HG03064 (cell line): ENCODE measurements around the gene ZC3H7B.

Source experiments
- ATAC-seq: cut with Tn5 transposase; IDR thresholded peaks from one replicate; pipeline ENCODE4 v1.9.1; 2021; ENCODE audit warnings: low read depth; ENCODE audit not compliant: unreplicated experiment

Gene ZC3H7B

DNA sequence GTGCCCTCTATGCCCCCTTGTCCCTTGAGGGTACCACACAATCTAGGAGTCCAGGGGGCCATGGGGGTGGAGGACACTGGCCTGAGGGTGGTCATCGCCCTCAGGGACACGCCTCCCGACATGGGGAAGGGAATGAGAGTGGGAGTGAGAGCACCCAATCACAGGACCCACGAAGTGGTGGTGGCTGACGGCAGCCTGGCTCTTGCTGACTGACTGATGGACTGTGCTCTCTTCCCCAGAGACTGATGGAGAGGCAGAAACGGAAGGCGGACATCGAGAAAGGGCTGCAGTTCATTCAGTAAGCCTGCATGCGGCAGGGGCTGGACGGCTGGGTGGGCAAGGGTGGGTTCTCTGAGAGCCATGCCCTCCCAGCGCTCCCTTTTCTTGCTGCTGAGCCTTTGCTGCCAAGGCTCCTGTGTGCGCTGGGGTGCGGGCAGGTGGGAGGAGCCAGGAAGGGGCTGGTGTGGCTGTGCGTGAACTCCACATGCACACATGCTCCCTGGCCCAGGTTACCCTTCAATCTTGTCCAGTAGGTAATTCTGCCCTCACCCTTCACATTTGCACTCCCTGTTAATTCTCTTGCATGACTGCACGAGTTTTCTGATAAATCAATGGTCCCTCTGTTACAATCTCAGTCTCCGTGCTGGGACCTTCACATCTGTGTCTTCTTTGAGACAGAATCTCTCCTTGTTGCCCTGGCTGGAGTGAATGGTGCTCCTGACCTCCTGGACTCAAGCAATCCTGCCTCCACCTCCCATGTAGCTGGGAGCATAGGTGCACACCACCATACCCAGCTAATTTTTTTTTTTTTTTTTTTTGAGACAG is 19.3 kb downstream of the ZC3H7B start:
- ATAC-seq, result no peak

DNA sequence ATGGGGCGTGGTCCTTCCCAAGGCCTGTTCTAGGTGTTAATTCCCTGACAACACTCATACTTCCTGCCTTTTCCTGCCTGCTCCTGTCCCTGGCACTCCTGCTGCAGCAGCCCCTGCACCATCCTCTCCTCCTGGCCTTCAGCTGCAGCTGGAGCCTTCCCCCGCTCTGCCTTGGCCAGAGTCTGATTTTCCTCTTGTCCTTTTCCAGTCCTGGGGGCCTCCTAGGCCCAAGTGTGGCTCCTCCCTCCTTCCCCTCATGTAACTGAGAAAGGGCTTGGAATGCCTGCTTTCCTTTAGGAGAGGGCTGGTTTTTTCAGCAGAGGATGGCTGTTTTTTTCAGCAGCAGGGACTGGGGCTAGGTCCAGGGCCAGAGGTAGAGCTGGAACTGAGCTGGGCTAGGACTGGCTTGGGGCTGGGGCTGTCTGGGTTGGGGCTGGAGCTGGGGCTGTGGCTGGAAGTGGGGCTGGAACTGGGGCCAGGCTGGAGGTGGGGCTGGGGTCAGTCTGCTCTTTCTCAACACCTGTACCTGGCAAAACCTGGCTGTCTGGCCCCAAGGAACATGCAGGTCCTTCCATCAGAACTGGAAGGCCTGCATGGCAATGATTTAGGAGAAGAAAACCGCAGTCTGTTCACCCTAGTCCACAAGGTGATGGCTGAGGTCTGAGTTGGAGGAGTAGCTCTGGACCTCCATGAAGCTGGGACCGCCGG is 23.6 kb downstream of the ZC3H7B start:
- ATAC-seq, result no peak

- no peak for ATAC-seq
These were observed 25.8 kb downstream of the ZC3H7B start for GRCh38 chr22:41327124-41327523.

DNA sequence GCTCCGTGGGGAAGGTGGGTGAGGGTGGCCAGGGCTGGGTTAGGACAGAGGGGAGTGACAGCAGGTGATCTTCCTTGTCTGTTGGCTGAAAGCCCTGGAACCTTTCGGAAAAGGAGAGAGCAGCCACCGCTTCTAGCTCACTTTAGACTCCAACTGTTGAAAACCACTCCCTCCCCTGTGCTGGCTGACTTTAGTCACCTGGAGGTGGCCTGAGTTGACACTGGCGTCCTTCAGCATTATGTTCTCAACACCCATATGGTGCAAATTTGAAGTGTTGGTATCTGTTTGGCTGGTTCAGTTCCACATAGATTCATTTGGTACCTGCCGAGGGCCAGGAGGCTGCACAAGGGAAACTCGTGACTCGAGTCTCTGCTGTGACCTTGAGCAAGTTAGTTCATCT is 28.8 kb downstream of the ZC3H7B start:
- ATAC-seq, result no peak

- no peak for ATAC-seq
These were observed 31.1 kb downstream of the ZC3H7B start for GRCh38 chr22:41332217-41332939.

DNA sequence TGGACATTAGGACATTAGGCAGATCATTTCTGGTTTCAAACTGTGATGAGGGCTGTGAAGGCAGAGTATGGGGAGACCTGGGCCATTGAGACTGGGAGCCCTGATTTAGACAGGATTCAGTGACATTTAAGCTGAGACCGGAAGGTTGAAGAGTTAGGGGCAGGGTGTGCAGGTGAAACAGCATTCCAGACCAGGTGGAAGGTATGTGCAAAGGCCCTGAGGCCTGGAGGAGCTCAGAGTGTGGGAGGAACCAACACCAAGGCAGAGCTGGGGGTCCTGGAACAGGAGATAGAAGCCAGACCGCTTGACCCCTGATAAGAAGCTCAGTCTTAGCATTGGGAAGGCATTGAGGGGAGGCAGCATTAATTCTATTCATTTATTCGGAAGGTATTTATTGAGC is 32.5 kb downstream of the ZC3H7B start:
- ATAC-seq, result no peak

DNA sequence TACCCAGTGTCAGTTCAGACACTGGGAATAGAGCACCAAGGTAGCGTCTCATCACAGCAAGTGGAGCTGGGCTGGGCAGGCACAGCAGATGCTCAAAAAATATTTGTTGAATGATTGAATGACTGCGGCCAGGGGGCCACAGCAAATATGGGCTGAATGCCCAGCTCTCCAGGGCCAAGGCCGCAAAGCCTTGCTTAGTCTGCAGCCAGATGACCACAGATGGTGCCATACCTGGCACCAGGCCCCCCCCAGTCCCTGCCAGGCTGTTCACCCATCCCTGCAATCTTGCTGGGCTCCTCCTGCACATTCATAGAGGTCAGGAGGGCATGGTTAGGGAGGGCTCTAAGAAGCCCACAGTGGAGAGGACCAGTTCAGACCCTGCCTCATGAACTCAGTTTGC is 32.9 kb downstream of the ZC3H7B start:
- ATAC-seq, result no peak

GRCh38 chr22:41334951-41335635 is 33.8 kb downstream of the ZC3H7B start:
- ATAC-seq, result no peak

DNA sequence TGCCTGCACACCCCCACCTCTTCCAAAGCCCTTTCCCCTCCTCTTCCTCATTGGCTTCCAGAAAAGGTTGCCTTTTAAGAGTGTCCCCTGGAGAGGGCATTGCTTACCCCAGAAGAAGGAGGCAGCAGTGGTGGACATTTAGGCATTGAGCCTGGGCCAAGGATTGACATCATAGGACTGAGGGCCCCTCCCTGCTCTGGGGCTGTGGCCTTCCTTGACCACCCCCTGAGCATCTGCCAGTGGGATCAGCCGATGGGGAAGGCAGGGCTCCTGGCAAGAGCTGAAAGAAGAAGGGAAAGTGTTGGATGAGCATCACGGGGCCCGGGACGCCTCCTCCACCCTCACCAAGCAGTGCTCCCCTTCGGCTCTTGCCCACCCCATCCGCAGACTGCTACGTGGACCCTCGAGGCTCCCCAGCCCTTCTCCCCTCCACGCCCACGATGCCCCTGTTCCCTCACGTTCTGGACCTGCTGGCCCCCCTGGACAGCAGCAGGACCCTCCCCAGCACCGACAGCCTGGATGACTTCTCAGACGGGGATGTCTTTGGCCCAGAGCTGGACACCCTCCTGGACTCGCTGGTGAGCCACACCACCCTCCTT is 37.4 kb downstream of the ZC3H7B start:
- no peak for ATAC-seq

DNA sequence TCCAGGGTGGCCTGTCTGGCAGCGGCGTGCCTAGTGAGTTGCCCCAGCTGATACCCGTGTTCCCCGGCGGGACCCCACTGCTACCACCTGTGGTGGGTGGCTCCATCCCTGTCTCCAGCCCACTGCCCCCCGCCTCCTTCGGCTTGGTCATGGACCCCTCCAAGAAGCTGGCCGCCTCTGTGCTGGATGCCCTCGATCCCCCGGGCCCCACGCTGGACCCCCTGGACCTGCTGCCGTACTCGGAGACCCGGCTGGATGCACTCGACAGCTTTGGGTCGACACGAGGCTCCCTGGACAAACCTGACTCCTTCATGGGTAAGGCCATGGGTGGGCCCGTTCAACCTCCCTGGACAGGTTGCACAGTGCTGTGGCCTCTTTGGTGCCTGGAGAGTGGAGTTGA is 38.5 kb downstream of the ZC3H7B start:
- ATAC-seq, result no peak

DNA sequence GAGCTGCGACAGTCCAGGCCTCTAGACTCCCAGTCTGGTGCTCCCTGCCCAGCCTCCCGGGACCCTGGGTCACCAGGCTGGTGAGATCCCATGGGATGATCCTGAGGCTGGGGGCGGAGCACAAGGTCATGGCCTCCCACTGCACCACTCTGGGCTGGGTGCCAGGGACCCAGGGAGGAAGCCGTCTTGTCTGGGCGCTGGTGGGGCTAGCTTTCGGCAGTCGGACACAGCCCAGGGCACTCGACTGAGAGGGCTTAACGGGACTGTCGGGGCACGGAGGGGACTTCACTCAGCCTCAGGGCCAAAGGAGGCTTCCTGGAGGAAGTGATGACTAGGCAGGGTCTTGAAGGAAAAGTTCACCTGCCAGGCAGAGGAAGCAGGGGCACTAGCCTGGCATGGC is 39.0 kb downstream of the ZC3H7B start:
- no peak for ATAC-seq

- no peak for ATAC-seq
These were observed 39.7 kb downstream of the ZC3H7B start for GRCh38 chr22:41341012-41341411.

GRCh38 chr22:41341990-41342389 is 40.7 kb downstream of the ZC3H7B start:
- no peak for ATAC-seq

GRCh38 chr22:41343300-41343699 is 42.0 kb downstream of the ZC3H7B start:
- no peak for ATAC-seq

DNA sequence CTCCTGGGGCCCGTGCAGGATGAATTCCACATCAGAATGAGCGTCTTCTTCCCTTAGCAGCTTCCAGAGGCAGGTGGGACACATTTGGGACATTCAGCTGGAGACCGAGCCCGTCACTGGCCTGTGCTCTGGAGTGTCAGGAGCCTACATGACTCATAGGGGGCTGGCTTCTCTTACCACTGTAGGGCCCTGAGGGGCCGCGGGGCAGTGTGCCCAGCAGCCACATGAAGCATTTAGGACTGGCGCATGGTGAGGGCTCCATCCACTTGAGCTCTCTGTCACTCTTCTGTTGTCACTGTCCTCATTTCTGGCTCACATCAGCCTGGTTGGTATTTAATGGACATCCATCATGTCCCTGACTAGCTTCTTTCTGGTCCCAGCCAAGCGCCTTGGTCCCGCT is 42.4 kb downstream of the ZC3H7B start:
- no peak for ATAC-seq

DNA sequence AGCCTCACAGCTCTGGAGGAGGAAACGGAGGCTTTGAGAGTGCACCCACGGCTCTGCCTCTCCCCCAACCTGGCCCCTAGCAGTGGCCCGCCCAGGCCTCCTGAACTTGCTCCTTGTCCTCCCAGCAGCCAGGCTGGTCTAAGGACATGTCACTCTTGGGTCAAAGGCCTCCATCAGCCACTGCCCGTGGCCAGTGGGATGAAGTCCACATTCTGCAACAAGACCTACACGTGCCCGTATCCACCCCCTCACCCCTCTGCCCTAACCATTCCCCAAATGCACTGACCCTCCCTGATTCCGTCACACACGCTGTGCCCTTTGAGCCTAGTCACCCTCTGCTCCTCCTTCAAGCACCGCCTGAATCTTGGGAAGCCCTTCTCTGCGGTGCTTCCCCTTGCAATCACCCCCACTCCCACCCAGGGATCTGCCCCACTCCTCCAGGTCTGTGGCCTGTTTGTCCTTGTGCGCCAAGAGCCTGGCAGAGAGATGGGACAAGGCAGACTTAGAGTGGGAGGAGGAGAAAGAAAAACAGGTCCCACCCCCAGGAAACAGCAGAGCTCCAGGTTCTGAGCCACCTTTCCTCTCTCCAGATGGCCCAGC is 43.0 kb downstream of the ZC3H7B start:
- ATAC-seq, result no peak

DNA sequence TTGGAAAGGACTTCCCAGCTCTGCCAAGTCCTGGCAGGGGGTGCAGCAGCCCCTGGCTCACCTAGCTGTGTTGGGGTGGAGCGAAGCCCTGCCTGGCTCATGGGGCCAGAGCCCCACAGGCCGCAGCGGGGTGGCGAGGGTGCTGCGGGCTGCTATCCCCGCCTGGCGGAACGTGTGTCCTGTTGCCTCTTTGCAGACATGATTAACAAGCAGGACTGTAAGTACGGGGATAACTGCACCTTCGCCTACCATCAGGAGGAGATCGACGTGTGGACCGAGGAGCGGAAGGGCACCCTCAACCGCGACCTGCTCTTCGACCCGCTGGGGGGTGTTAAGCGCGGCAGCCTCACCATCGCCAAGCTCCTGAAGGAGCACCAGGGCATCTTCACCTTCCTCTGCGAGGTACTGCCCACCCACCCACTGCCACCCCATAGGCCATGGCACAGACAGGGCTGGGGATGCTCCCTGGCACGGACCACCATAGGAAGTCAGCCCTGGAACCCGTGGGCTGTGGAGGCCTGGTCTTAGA is 44.5 kb downstream of the ZC3H7B start:
- no peak for ATAC-seq

GRCh38 chr22:41347066-41347859 is 45.9 kb downstream of the ZC3H7B start:
- no peak for ATAC-seq

DNA sequence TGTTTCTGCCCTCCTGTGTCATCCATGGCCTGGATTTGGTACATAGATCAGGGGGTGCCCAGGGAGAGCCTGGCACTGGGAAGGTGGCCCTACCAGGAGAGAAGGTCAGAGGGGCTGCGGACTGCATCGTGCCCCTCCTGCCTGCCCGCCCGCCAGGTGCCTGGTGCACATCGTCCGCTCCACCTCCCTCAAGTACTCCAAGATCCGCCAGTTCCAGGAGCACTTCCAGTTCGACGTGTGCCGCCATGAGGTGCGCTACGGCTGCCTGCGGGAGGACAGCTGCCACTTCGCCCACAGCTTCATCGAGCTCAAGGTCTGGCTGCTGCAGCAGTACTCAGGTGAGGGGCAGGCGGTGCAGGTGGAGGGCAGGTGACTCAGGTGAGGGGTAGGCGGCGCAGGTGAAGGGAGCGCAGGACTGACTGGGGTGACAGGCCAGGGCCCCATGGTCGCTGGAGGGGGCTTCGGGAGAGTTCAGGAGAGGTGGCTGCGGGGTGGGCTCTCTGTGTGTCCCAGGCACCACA is 47.7 kb downstream of the ZC3H7B start:
- no peak for ATAC-seq
